Raji (cell line): ENCODE data around the gene GARNL3.

Source experiments
- POLR2A ChIP-seq: IDR thresholded peaks from 2 replicates; pipeline ENCODE4 v1.6.1; 2011; ENCODE audit warnings: low read depth, low read length, control low read depth; ENCODE audit not compliant: insufficient read depth

The GARNL3 gene

DNA sequence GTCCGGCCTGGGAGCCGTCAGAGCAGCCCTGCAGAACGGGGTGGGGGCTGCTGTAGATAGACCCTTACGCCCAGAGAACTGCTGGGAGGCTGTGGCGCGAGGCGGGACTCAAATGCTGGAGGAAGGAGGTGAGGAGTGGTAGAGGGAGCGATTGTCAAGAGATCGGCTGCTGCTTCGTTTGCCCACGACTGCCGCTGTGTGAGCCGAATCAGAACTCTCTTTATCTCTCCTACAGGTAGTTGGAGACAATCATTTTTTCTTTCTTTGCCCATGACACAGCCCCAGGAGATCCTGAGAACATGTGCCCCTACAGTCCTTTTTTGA, 160.1 kb downstream of the GARNL3 start:
- no peak for TF ChIP-seq POLR2A

DNA sequence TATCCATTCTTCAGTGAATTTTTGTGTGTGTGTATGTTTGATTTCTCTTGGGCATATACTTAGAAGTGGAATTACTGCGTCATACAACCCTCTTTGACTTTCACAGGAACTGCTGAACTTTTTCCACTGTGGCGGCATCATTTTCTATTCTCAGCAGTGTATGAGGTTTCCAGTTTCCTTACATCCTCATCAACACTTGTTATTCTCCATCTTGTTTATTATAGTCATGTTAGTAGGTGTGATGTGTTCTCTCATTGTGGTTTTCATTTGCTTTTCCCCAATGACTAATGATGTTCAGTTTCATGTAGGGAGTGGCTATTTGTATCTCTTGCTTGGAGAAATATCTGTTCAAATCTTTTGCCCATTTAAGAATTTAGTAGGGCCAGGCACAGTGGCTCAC, 162.2 kb downstream of the GARNL3 start:
- no peak for TF ChIP-seq POLR2A

DNA sequence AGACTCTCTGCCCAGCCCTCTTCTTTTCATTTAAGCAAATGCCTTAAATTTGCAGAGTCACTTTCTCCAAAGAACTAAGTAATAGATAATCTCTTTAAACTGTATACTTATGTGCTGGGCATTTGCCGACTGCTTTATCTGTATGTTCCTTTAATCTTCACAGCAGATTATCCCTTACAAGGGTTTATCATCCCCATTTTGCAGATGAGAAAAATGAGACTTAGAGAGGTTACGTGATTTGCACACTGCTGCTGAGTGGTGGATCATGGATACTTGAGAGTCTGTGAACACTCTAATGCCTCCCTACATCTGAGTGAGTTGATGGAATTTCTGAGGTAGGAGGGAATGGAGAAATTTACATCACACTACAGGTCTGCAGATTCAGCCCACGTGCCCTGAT, 163.8 kb downstream of the GARNL3 start:
- TF ChIP-seq POLR2A = no peak

DNA sequence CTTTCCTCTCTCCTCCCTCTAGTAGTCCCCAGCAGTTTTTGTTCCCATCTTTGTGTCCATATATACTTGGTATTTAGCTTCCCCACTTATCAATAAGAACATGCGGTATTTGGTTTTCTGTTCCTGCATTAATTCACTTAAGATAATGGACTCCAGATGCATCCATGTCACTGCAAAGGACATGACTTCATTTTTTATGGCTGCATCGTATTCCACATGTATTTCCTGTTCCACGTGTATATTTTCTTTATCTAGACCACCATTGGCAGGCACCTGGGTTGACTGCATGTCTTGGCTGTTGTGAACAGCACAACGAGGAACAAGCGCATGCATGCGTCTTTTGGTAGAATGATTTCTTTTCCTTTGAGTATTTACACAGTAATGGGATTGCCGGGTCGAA, 165.8 kb downstream of the GARNL3 start:
- TF ChIP-seq POLR2A = no peak

DNA sequence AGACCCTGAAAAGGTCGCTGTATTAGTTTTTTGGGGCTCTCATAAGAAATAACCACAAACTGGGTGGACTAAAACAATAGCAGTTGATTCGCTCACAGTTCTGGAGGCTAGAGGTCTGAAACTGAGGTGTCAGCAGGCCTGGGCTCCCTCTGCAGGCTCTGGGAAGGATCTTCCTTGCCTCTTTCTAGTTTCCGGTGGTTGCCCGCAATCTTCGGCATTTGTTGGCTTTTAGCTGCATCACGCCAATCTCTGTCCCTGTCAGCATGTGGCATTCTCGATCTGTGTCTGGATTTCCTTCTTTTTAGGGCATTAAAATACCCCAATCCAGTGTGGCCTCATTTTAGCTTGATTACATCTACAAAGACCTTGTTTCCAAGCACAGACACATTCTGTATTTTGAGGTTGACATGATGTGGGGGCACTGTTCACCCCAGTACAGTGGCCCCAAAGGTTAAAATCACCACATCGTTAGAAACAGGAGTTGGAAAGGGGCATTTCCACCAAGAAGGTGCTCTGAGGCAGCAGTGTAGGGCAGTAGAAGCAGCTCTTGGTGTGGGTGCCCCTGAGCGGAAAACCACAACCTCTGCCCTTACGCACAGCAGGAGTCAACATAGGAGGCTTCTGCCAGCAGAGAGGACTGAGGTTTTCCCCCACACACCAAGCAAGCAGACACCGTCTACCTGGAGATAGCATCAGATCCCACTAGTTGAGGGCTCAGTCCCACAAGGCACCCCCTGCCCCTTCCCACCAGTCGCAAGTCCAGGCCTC, 173.1 kb downstream of the GARNL3 start:
- TF ChIP-seq POLR2A = no peak

DNA sequence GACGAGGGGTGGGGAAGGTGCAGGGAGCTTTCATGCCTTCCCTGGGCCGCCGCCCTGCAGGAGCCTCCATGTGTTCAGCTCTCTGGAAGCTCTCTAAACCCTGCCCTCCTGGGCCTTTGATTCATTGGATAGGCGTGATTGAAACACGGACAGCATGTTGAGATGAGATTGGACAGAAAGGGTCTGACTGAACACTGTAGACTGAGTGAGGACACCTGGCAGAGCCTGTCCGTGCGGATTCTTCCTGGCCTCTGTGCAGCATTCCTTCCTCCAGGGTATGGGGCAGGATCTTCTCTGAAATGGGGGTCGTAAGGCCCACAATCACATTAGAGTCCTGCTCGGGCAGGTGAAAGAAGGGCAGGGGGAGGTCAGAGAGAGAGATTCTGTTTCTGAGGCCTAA, 173.8 kb downstream of the GARNL3 start:
- no peak for TF ChIP-seq POLR2A
